HG03457 (cell line): Measurements from ENCODE around the gene MIER2.
A peak's percentile ranks its signal among the peaks of the same experiment; 100 is the strongest.
"Not testable (repeated sequence)": the region's sequence is repeated elsewhere in the genome, so short reads cannot be mapped to it uniquely, and the experiment has no call there.

Experiments used
- ATAC-seq: cut with Tn5 transposase; IDR thresholded peaks from one replicate; pipeline ENCODE4 v1.9.1; 2021; ENCODE audit warnings: moderate number of reproducible peaks; ENCODE audit not compliant: unreplicated experiment

MIER2 gene, protein sequence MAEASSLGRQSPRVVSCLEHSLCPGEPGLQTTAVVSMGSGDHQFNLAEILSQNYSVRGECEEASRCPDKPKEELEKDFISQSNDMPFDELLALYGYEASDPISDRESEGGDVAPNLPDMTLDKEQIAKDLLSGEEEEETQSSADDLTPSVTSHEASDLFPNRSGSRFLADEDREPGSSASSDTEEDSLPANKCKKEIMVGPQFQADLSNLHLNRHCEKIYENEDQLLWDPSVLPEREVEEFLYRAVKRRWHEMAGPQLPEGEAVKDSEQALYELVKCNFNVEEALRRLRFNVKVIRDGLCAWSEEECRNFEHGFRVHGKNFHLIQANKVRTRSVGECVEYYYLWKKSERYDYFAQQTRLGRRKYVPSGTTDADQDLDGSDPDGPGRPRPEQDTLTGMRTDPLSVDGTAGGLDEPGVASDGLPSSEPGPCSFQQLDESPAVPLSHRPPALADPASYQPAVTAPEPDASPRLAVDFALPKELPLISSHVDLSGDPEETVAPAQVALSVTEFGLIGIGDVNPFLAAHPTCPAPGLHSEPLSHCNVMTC

GRCh38 chr19:344625-345319, at the start of gene MIER2:
MIER2 (minus strand) TSS chr19:344796; CDS start chr19:344782, 14 bp downstream.
- ATAC-seq, result peak; percentile 67

DNA sequence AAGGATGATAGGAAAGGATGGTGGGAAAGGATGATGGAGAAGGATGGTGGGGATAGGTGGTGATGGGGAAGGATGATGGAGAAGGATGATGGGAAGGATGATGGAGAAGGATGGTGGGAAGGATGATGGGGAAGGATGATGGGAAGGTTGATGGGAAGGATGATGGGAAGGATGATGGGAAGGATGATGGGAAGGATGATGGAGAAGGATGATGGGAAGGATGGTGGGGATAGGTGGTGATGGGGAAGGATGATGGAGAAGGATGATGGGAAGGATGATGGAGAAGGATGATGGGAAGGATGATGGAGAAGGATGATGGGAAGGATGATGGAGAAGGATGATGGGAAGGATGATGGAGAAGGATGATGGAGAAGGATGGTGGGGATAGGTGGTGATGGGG, 49.0 kb upstream of the MIER2 start:
- not testable (repeated sequence) for ATAC-seq

GRCh38 chr19:392375-392970, 47.9 kb upstream of the MIER2 start:
- ATAC-seq, result no peak

- ATAC-seq, result no peak
These were observed 47.3 kb upstream of the MIER2 start for GRCh38 chr19:391726-392374.

GRCh38 chr19:391207-391557, 46.6 kb upstream of the MIER2 start:
- ATAC-seq, result no peak

- no peak for ATAC-seq
These were observed 46.0 kb upstream of the MIER2 start for GRCh38 chr19:390386-391206.

DNA sequence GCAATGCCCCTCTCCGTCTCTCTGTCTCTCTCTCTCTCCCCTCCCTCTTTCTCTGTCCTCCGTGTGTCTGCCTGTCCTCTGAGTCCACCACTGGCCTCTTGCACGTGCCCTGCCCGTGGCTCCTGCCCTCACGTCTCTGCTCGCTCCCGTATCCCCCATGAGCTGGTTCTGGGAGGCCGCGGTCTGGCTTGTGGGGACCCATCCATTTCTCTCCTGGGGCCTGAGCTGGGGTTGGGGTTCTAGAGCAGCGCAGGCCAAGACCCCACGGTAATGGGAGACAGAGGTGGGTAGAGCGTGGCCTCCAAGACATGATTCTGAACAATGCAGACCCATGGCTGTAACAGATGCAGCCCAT, 45.3 kb upstream of the MIER2 start:
- no peak for ATAC-seq

DNA sequence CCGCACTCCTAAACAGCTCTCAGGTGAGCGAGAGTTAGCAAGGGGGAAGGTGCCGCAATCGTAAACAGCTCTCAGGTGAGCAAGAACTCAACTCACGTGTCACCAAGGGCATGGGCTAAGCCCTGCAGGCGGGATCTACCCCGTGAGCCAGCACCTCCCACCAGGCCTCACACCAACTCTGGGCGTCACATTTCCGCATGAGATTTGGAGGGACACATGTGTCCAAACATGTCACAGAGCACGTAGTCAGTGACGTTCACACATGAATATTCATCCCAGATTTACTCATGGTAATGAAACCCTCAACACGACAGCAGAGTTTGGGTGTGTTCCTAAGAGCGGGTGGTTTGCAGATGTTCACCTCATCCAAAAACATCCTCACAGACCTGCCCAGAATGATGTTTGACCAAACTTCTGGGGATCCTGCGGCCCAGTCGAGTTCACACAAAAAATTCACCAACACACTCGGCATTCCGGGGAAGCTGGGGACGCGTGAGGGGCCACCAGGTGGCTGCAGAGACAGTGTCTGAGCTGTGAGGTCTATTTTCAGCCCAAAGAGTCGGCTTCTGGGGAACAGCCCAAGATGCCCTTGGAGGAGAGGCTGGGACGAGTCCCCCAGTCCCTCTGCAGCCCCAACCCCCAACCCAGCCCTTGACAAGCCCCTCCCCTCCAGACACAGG, 44.8 kb upstream of the MIER2 start:
- ATAC-seq, result no peak

DNA sequence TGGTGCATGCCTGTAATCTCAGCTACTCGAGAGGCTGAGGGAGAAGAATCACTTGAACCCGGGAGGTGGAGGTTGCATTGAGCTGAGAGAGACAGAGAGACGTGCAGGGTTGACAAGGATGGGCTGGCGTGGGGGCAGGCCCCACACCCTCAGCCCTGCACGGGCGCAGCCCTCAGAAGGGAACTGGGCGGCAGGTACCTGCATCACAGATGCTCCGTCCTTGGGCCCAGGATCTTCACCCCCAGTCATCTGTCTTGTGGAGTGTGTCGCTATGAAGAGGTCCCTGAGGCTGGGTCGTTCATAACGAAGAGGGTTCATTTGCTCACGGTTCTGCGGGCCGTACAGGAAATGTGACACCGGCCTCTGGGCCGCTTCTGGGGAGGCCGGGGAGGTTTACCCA, 44.1 kb upstream of the MIER2 start:
- ATAC-seq, result no peak

- ATAC-seq, result no peak
These were observed 43.2 kb upstream of the MIER2 start for GRCh38 chr19:387777-388176.

DNA sequence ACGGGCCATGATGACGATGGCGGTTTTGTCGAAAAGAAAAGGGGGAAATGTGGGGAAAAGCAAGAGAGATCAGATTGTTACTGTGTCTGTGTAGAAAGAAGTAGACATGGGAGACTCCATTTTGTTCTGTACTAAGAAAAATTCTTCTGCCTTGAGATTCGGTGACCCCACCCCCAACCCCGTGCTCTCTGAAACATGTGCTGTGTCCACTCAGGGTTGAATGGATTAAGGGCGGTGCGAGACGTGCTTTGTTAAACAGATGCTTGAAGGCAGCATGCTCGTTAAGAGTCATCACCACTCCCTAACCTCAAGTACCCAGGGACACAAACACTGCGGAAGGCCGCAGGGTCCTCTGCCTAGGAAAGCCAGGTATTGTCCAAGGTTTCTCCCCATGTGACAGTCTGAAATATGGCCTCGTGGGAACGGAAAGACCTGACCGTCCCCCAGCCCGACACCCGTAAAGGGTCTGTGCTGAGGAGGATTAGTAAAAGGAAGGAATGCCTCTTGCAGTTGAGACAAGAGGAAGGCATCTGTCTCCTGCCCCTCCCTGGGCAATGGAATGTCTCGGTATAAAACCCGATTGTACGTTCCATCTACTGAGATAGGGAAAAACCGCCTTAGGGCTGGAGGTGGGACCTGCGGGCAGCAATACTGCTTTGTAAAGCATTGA, 42.2 kb upstream of the MIER2 start:
- ATAC-seq, result not testable (repeated sequence)

- not testable (repeated sequence) for ATAC-seq
These were observed 41.6 kb upstream of the MIER2 start for GRCh38 chr19:386189-386588.

GRCh38 chr19:384799-385169, 40.2 kb upstream of the MIER2 start:
- no peak for ATAC-seq

- no peak for ATAC-seq
These were observed 39.6 kb upstream of the MIER2 start for GRCh38 chr19:383922-384798.

GRCh38 chr19:383040-383439, 38.4 kb upstream of the MIER2 start:
- ATAC-seq, result no peak

GRCh38 chr19:382578-382977, 38.0 kb upstream of the MIER2 start:
- ATAC-seq, result not testable (repeated sequence)

GRCh38 chr19:381901-382300, 37.3 kb upstream of the MIER2 start:
- not testable (repeated sequence) for ATAC-seq

- not testable (repeated sequence) for ATAC-seq
These were observed 36.1 kb upstream of the MIER2 start for GRCh38 chr19:380618-381219.
